CD4-positive, alpha-beta T cell treated with Interleukin-6 for 4 hours (primary cell): ENCODE measurements around the gene QSOX2.

Experiments
- DNase-seq: peaks from one replicate; pipeline ENCODE4 v3.0.0-alpha.2; 2020; ENCODE audit warnings: mixed read lengths

The QSOX2 gene

DNA sequence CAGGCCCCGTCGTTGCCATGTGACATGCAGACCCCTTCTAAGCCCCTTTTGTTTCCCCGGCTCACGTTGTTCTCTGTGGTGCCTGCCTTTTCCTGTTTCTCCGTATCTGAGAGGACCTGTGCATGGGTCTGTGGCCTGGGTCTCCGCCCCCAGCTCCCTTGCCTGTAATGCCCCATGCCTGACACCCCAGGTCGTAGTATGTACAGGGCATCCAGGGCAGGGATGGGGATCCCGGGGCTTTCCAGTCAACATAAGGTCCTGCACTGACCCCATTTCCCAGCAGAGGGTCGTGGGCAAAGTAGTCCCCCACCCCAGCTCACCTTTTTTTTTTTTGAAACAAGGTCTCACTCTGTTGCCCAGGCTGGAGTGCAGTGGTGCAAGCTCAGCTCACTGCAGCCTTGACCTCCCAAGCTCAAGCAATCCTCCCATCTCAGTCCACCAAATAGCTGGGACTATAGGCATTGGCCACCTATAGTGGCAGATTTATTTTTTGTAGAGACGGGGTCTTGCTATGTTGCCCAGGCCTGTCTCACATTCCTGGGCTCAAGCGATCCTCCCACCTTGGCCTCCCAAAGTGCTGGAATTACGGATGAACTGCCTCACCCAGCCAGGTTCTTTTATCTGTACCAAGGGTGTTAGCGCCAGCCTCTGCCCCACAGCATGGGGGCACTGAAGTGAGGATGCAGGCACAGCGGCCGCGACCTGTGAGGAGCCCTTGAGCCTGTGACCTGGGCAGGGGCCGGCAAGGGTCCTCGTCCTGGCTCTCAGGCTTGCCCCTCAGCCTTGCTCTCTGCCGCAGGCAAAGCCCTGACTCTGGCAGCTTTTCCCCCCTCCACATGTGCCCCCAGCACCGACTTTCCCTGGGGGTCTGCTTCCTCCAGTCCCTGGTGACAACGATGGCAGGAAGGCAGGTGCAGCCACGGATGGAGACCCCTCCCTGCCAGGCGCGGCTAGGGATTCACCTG, 19.1 kb upstream of the QSOX2 start:
- no peak for DNase-seq

DNA sequence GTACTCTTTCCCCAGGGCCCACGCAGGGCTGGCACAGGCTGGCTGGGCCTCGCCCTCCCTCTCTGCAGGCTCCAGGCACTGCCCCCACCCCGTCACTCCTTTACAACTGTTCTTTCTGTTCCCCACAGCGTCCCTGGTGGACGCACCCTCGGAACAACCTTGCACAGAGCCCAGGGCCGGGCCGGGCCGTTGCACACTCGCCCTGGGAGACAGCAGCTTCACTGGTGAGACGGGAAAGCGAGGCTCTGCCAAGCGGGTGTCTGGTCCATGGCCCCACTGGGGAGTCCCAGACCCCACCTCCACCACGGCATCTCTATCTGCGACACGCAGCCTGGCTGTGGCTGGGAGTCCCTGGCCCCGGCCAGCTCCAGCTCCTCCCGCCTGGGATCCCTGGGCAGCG, 18.4 kb upstream of the QSOX2 start:
- no peak for DNase-seq

- no peak for DNase-seq
Measured at GRCh38 chr9:136262671-136263178, 17.1 kb upstream of the QSOX2 start.

GRCh38 chr9:136261686-136262430, 16.2 kb upstream of the QSOX2 start:
- DNase-seq: no peak

GRCh38 chr9:136260936-136261472, 15.4 kb upstream of the QSOX2 start:
- no peak for DNase-seq

DNA sequence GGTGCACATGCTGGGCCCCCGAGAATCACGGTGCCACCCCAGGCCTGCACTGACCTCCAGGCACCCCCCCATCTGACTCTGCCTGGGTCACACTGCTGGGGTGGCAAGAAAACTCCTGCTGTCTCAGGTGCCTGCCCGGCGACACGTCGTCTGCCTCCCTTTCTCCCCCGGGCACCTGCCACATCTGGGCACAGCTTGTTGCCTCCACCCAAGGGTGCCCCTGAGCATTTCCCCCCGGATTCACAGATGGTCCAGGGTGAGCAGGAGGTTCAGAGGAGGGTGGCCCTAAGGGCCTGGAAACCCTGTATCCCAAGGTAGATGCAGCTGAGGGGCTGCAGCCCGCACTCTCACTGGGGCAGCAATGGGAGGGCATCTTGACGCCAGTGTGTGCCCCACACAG, 14.9 kb upstream of the QSOX2 start:
- DNase-seq: no peak

DNA sequence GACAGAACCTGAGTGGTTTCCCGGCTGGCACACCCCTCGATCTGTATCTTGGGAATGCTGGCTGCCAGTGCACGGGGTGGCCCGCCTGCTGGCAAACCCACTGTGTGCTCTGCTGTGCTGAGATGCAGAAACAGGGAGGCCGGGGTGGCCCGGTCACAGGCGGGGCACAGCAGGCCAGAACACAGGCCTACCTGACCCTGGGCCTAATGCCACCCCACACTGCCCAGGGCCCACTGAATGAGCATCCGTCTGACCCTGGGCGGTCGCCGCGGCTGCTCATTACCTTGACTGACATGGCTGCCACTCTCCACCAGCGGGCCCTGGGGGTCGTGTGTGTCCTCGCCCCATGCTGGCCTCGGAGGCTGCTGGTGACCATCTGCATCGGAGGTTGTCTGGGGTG, 14.2 kb upstream of the QSOX2 start:
- no peak for DNase-seq

- no peak for DNase-seq
Measured at GRCh38 chr9:136259517-136259813, 13.9 kb upstream of the QSOX2 start.

- no peak for DNase-seq
Measured at GRCh38 chr9:136258786-136259516, 13.3 kb upstream of the QSOX2 start.

DNA sequence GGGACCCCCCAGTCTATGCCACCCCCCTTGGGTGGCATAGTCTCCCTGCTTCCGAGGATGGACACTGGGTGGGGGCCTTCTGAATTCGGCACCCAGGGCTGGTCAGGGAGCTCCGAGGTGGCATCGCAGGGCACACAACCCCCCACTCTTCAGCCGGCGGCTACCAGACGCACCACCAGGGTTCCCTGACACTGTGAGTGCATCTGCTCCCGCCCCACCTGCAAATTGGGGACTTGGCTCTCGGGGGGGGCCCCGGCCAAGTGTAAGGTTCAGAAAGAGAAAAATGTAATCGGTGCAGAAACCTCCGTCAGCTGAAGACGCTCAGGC, 12.7 kb upstream of the QSOX2 start:
- no peak for DNase-seq

DNA sequence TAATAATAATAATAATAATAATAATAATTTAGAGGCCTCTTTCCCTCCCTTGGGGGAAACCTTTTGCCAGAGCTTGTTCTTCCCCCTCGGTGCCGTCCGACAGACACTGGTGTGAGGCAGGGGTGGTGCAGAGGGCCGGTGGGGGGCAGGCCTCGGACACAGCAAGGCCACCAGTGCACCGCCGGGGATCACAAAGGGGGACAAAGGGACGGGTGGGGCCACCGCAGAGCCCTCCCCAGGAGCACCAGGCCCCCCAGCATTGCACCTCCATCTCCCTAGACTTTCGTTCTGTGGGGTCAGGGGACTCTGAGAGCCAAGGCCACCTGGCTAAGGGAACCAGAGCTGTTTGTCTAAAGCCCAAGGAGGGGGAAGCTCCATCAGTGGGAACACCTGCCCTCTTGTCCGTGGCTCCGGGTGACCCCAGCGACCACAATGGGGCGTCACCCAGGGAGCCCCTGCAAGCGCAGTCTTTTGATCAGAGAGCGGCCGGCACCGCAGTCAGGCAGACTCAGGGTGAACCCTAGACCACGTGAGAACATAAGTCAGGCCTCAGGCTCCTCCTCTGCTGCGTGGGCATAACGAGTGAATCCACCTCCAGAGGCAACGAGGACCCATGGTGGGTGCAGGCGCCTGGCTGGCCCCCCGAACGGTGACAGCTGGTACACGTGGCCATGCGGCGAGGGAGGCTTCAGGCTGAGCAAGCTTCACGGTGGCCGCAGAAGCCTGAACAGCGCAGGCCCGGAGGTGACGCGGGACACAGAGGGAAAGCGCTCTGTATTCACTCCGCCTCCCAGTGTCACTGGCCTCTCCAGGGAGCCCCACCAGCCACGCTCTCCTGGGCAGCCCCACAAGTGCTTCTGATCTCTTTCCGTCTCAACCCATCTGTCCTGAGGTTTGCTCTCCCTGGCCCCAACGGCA, 12.0 kb upstream of the QSOX2 start:
- no peak for DNase-seq

DNA sequence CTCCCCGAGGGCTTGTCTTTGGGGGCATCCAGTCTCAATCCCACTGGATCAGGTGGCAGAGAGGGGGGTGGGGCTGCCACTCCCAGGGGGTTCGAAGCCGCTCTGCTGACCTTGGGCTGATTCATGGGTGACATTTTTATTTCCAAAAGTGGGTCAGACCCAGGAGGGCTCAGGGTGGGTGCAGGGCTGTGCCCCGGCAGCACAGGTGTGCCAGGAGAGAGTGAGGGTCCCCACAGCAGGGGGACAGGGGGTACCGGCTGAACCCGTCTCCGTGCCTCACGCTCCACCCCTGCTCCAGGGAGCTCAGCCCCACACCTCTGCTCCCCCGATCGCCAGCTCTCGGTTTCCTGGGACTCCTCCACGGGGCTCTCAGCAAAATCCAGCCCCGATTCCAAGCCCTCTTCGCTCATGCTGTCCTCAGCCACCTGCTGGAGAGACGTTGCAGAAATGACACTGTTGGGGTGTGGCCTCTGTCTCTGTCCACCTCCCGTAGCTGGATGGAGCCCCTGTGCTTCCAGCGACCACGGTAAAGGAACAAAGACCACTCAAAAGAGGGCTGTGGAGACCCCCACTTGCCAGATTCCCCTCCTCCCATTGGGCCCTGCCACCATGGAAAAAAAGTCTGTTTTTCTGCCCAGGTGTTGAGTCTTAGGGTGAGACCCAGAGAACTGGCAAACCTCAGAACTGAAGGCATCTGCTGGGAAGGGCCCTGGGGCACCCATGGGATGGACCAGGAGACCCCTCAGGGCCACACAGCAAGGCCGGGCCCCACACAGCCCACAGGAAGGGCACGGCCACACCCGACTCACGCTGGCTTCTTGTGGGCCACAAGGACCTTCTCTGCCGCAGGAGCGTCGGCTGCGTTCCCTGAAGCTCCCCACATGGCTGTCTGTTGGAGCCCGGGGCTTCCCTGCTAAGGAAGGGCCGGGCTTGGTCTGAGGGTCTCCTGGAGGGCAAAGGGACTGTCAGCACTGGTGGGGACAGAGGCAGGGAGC, 10.6 kb upstream of the QSOX2 start:
- DNase-seq: no peak

GRCh38 chr9:136255166-136255538, 9.5 kb upstream of the QSOX2 start:
- no peak for DNase-seq

DNA sequence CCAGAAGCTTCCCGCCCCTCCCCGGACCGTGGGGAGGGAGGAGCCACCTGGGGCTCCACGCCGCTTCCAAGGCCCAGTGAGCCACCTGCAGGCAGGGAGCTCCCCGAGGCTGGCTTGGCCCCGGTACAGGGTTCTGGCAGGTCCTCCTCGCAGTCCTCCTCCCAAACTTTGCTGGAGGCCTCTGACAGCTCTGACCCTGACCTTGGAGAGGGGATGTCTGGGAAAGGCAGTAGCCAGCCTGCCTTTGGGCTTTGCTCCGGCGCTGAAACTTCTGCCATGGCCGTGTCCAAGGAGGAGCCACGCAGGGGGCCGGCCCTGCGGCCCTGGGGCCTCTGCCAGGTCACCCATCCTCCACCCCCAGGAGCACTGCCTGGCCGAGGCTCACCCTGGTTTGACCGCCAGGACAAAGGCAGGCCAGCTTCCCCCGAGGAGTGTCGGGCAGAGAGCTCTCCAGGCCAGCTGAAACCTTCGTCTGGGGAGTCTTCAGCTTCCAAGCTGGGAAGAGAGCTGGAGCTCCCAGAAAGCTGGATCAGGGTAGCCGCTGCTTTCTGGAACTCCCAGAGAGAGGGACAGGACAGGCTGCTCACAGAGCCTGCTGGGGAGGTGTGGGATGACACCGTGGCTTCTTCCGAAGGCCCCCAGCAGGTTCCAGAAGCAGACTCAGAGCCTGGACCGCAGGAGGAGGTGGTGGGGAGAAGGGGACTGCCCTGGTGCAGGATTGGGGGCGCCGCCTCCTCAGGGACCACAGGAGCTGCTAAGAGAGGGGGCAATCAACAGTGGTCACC, 9.0 kb upstream of the QSOX2 start:
- DNase-seq: no peak

DNA sequence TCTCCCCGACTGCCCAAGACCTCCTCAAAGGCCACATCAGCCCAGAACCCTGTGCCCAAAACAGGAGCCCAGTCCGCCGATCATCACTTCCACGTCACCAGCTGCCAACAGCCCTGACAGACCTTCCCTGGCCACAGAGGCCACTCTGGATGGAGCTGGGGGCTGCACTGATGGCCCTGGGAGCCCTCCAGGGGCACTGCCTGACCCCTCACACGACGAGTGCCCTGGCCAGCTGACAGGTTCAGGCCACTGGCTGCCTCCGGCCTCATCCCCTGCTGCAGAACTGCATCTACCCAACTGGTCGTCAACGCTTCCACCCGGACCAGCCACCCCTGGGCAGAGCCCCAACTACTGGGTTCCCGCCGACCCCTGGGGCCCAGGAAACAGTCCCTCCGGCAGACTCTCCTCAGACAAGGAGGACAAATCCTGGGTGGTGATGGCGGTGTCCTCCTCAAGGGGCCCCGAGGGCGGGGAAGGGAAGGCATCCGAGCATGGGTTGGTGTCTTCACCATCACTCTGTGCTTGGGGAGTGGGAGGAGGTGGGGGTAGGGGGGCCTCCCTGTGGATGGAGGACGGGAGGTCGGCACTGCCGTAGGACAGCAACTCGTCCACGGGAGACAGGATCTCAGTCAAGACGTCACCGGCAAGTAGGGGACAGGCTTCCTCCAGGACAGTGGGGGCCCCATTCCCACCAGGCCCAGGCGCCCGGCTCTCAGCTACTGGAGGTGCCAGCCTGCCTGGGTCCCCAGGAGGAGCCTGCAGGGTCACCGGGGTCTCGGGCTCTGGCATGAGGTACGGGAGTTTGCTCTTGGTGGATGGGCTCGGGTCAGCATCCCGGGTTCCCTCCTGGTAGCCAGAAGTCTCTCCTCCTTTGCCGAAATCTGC, 7.9 kb upstream of the QSOX2 start:
- no peak for DNase-seq

DNA sequence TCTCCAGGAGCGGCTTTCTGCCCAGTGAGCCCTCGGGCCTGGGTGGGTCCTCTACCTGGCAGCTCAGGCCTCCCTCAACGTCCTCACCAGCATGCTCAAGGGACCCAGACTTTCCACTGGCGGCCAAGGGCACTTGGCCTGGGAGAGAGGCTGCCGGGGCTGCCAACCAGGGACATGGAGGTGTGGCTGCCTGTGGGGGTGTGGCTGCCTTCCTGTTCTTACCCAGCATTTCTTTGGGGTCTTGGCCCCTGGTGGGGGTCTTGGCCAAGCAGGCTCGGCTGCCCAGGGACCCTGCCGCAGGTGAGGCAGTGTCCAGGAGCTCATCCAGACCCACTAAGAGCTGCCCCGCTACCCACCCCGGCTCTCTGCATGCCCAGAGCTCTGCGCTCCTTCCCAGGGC, 7.2 kb upstream of the QSOX2 start:
- DNase-seq: no peak

- DNase-seq: no peak
Measured at GRCh38 chr9:136252281-136252680, 6.7 kb upstream of the QSOX2 start.

GRCh38 chr9:136251264-136252115, 5.9 kb upstream of the QSOX2 start:
- DNase-seq: no peak
